Osteoblast (primary cell): ENCODE results near the gene FAM241B. TPM values are rescaled to one million over a fixed set of nuclear protein-coding genes. Genes with fewer than 3 reads are reported as not detected.

Experiments
- DNase-seq: peaks from one replicate; pipeline ENCODE4 v3.0.0; 2011; ENCODE audit warnings: low spot score, mixed read lengths; ENCODE audit not compliant: insufficient read length; ENCODE audit errors: missing footprints
- H2AFZ ChIP-seq: 2 replicates; pipeline ENCODE4 v1.6.0; 2011; ENCODE audit warnings: mild to moderate bottlenecking, low read length
- H3K27ac ChIP-seq: 2 replicates; pipeline ENCODE4 v1.5.1; 2011; ENCODE audit warnings: mild to moderate bottlenecking, low read depth, low read length, moderate library complexity
- H3K27me3 ChIP-seq: 2 replicates; pipeline ENCODE4 v1.6.0; 2012; ENCODE audit warnings: mild to moderate bottlenecking, control low read depth, inconsistent platforms, low read length, moderate library complexity; ENCODE audit not compliant: insufficient read depth
- H3K36me3 ChIP-seq: 2 replicates; pipeline ENCODE4 v1.5.1; 2011; ENCODE audit warnings: mild to moderate bottlenecking, low read length, control low read depth, moderate library complexity; ENCODE audit not compliant: insufficient read depth
- H3K4me1 ChIP-seq: 2 replicates; pipeline ENCODE4 v1.5.1; 2011; ENCODE audit warnings: mild to moderate bottlenecking, low read length, control low read depth, moderate library complexity; ENCODE audit not compliant: insufficient read depth
- H3K4me2 ChIP-seq: 2 replicates; pipeline ENCODE4 v1.6.0; 2011; ENCODE audit warnings: mild to moderate bottlenecking, low read length; ENCODE audit not compliant: insufficient read depth
- H3K4me3 ChIP-seq: fragments of 200-600 bp; sonication (generic); 3 replicates; pipeline ENCODE4 v1.5.1; 2012; ENCODE audit warnings: mild to moderate bottlenecking, low read length, inconsistent platforms; ENCODE audit not compliant: insufficient read depth
- H3K79me2 ChIP-seq: 2 replicates; pipeline ENCODE4 v1.6.0; 2012; ENCODE audit warnings: mild to moderate bottlenecking, low read length, control low read depth, inconsistent platforms; ENCODE audit not compliant: insufficient read depth
- H3K9me3 ChIP-seq: 2 replicates; pipeline ENCODE4 v1.5.1; 2011; ENCODE audit warnings: low read depth, low read length, control low read depth
- H4K20me1 ChIP-seq: 2 replicates; pipeline ENCODE4 v1.6.0; 2012; ENCODE audit warnings: mild to moderate bottlenecking, low read length, control low read depth; ENCODE audit not compliant: insufficient read depth
- CTCF ChIP-seq: IDR thresholded peaks from 2 replicates; pipeline ENCODE4 v1.5.1; 2011; ENCODE audit warnings: mild to moderate bottlenecking, low read depth, low read length, moderate library complexity; ENCODE audit errors: extremely low read depth
- total RNA-seq: library from RNA; depleted of rRNA; stranded (reverse); fragments of >200 nt; gene quantifications from 2 replicates; pipeline ENCODE4 v1.2.3, GENCODE V29; 2012

Gene FAM241B
- total RNA-seq, 1 donor, result 0.36 TPM

- no peaks in the 10 kb centered on the region for H3K4me1 ChIP-seq
- no peaks in the 10 kb centered on the region for H4K20me1 ChIP-seq
- no peaks in the 10 kb centered on the region for H3K36me3 ChIP-seq
- peaks cover 42% of the 10 kb centered on the region for H3K27me3 ChIP-seq
- no peak for TF ChIP-seq CTCF
- no peaks in the 10 kb centered on the region for H3K79me2 ChIP-seq
- no peak overlapping the region for H3K4me2 ChIP-seq
- no peak overlapping the region for H2AFZ ChIP-seq
- H3K27ac ChIP-seq, result no peak overlapping the region
- no peaks in the 10 kb centered on the region for H3K9me3 ChIP-seq
- DNase-seq, result peak; percentile 73
- H3K4me3 ChIP-seq, result no peak overlapping the region
Observed at GRCh38 chr10:69662173-69662877, 32.3 kb downstream of the FAM241B start.

GRCh38 chr10:69662901-69663300 is 32.9 kb downstream of the FAM241B start:
- no peaks in the 10 kb centered on the region for H3K9me3 ChIP-seq
- peaks cover 41% of the 10 kb centered on the region for H3K27me3 ChIP-seq
- H3K4me2 ChIP-seq, result no peak overlapping the region
- no peaks in the 10 kb centered on the region for H3K36me3 ChIP-seq
- H3K4me1 ChIP-seq, result no peaks in the 10 kb centered on the region
- no peak for TF ChIP-seq CTCF
- no peaks in the 10 kb centered on the region for H3K79me2 ChIP-seq
- H2AFZ ChIP-seq, result no peak overlapping the region
- DNase-seq, result no peak
- H4K20me1 ChIP-seq, result no peaks in the 10 kb centered on the region
- no peak overlapping the region for H3K4me3 ChIP-seq
- no peak overlapping the region for H3K27ac ChIP-seq

- H4K20me1 ChIP-seq, result no peaks in the 10 kb centered on the region
- H3K27ac ChIP-seq, result no peak overlapping the region
- H3K9me3 ChIP-seq, result no peaks in the 10 kb centered on the region
- peak; percentile 77 for DNase-seq
- H3K27me3 ChIP-seq, result peaks cover 41% of the 10 kb centered on the region
- H3K36me3 ChIP-seq, result no peaks in the 10 kb centered on the region
- no peak overlapping the region for H2AFZ ChIP-seq
- H3K4me2 ChIP-seq, result no peak overlapping the region
- no peak overlapping the region for H3K4me3 ChIP-seq
- H3K4me1 ChIP-seq, result no peaks in the 10 kb centered on the region
- no peaks in the 10 kb centered on the region for H3K79me2 ChIP-seq
- no peak for TF ChIP-seq CTCF
Observed at GRCh38 chr10:69663369-69663947, 33.4 kb downstream of the FAM241B start.

GRCh38 chr10:69665474-69666320 is 35.6 kb downstream of the FAM241B start:
- H3K9me3 ChIP-seq, result no peaks in the 10 kb centered on the region
- H3K79me2 ChIP-seq, result no peaks in the 10 kb centered on the region
- no peak overlapping the region for H3K4me3 ChIP-seq
- H3K4me2 ChIP-seq, result no peak overlapping the region
- peak; percentile 37 for DNase-seq
- H3K36me3 ChIP-seq, result no peaks in the 10 kb centered on the region
- no peaks in the 10 kb centered on the region for H3K4me1 ChIP-seq
- no peaks in the 10 kb centered on the region for H4K20me1 ChIP-seq
- H3K27ac ChIP-seq, result no peak overlapping the region
- no peak for TF ChIP-seq CTCF
- H3K27me3 ChIP-seq, result peaks cover 42% of the 10 kb centered on the region
- H2AFZ ChIP-seq, result no peak overlapping the region
